Ecto neural progenitor cell (in vitro differentiated cells): ENCODE measurements around the gene MST1.

Experiments used
- DNase-seq: peaks from one replicate; pipeline ENCODE4 v3.0.0-alpha.2; 2018; ENCODE audit warnings: low spot score

MST1 gene

GRCh38 chr3:49689046-49689907 is at the start of gene MST1, which contains the start of gene RNF123:
MST1 (minus strand) TSS chr3:49689474; CDS start chr3:49688691, 783 bp downstream.
RNF123 (plus strand) TSS chr3:49689557; CDS start chr3:49691166, 1,609 bp downstream.
- DNase-seq: peak; percentile 98

- DNase-seq: no peak
Observed at GRCh38 chr3:49738067-49738713, 48.9 kb upstream of the MST1 start.

GRCh38 chr3:49734752-49735151 is 45.5 kb upstream of the MST1 start:
- DNase-seq: no peak

GRCh38 chr3:49733551-49733950 is 44.3 kb upstream of the MST1 start:
- no peak for DNase-seq

GRCh38 chr3:49732597-49732996 is 43.3 kb upstream of the MST1 start:
- no peak for DNase-seq

- no peak for DNase-seq
Observed at GRCh38 chr3:49729966-49730609, 40.8 kb upstream of the MST1 start.

- DNase-seq: no peak
Observed at GRCh38 chr3:49727924-49728361, 38.7 kb upstream of the MST1 start.

GRCh38 chr3:49727154-49727923 is 38.1 kb upstream of the MST1 start:
- no peak for DNase-seq

GRCh38 chr3:49725906-49726681 is 36.8 kb upstream of the MST1 start:
- no peak for DNase-seq

GRCh38 chr3:49724586-49724985 is 35.3 kb upstream of the MST1 start:
- DNase-seq: peak; percentile 48

GRCh38 chr3:49723628-49724551 is 34.6 kb upstream of the MST1 start, which contains the start of gene GMPPB:
GMPPB (minus strand) TSS chr3:49723951; CDS start chr3:49723726, 225 bp downstream.
- DNase-seq: peak; percentile 99

- no peak for DNase-seq
Observed at GRCh38 chr3:49723296-49723627, 34.0 kb upstream of the MST1 start.

GRCh38 chr3:49722896-49723295 is 33.6 kb upstream of the MST1 start:
- peak; percentile 46 for DNase-seq

- no peak for DNase-seq
Observed at GRCh38 chr3:49721896-49722781, 32.9 kb upstream of the MST1 start.

- DNase-seq: no peak
Observed at GRCh38 chr3:49721596-49721895, 32.3 kb upstream of the MST1 start.

GRCh38 chr3:49720855-49721595 is 31.8 kb upstream of the MST1 start:
- no peak for DNase-seq

GRCh38 chr3:49719214-49719884 is 30.1 kb upstream of the MST1 start, which contains the start of gene AMIGO3:
AMIGO3 (minus strand) TSS chr3:49719684; CDS start chr3:49719465, 219 bp downstream.
- peak; percentile 96 for DNase-seq

GRCh38 chr3:49718858-49719213 is 29.6 kb upstream of the MST1 start:
- no peak for DNase-seq
